Panc1 (cell line): ENCODE results near the gene CHD6. TPM values are rescaled to one million over a fixed set of nuclear protein-coding genes. Genes with fewer than 3 reads are reported as not detected.

Experiments used
- ATAC-seq: fragments of 200-7000 bp; cut with Tn5 transposase; 2 replicates; pipeline ENCODE4 v1.9.1; 2020; ENCODE audit warnings: mild to moderate bottlenecking, moderate library complexity
- BruUV-seq: library from RNA; stranded (reverse); fragments of 400-500 nt; replicated peaks from 2 replicates; lab custom pipeline; 2021; lab: Mats Ljungman, UMichigan
- CTCF ChIA-PET: fragments of 300-600 bp; sonication (Branson Sonifier 250); formaldehyde crosslinking; loops from one replicate; lab custom pipeline; 2022; ENCODE audit warnings: antibody characterized with exemption; lab: Charles Lee
- POLR2A ChIA-PET: fragments of 300-600 bp; sonication (Branson Sonifier 250); formaldehyde crosslinking; loops from one replicate; lab custom pipeline; 2022; ENCODE audit warnings: antibody characterized with exemption; lab: Charles Lee
- DNase-seq: peaks from one replicate; pipeline ENCODE4 v3.0.0-alpha.2; 2010; ENCODE audit warnings: low read depth, low spot score
- H3K27ac ChIP-seq: 2 replicates; pipeline ENCODE4 v1.5.1; 2011; ENCODE audit warnings: mild to moderate bottlenecking, low read length, inconsistent platforms
- H3K27me3 ChIP-seq: fragments of 200-500 bp; sonication (Bioruptor generic); 2 replicates; pipeline ENCODE4 v1.6.0; 2014; ENCODE audit warnings: low read length, inconsistent platforms; ENCODE audit not compliant: control insufficient read depth, insufficient read depth
- H3K36me3 ChIP-seq: fragments of 200-500 bp; sonication (Bioruptor generic); 2 replicates; pipeline ENCODE4 v1.5.1; 2014; ENCODE audit warnings: inconsistent platforms, mild to moderate bottlenecking, low read length, moderate library complexity; ENCODE audit not compliant: control insufficient read depth, insufficient read depth
- H3K4me1 ChIP-seq: 2 replicates; pipeline ENCODE4 v1.5.1; 2011; ENCODE audit warnings: inconsistent platforms, mild to moderate bottlenecking, low read length, moderate library complexity; ENCODE audit not compliant: control insufficient read depth, insufficient read depth
- H3K4me3 ChIP-seq, 2 experiments: 2 replicates each; pipeline ENCODE4 v1.5.1; 2011 to 2012; ENCODE audit warnings: low read depth in 2 of 2, low read length in 2 of 2, mild to moderate bottlenecking in 2 of 2, inconsistent platforms in 1 of 2, moderate library complexity in 1 of 2
- H3K9me3 ChIP-seq: fragments of 200-500 bp; sonication (Bioruptor generic); 2 replicates; pipeline ENCODE4 v1.5.1; 2014; ENCODE audit warnings: low read depth, mild to moderate bottlenecking, inconsistent platforms, low read length, moderate library complexity; ENCODE audit not compliant: control insufficient read depth, insufficient read depth
- POLR2AphosphoS5 ChIP-seq: IDR thresholded peaks from 2 replicates; pipeline ENCODE4 v1.6.1; 2012; ENCODE audit warnings: mild to moderate bottlenecking, low read depth, low read length, moderate library complexity
- SIN3A ChIP-seq: IDR thresholded peaks from 2 replicates; pipeline ENCODE4 v1.6.1; 2012; ENCODE audit warnings: low read depth, mild to moderate bottlenecking, low read length, moderate library complexity, borderline replicate concordance; ENCODE audit not compliant: insufficient read depth
- TCF7L2 ChIP-seq: IDR thresholded peaks from 2 replicates; pipeline ENCODE4 v1.6.1; 2011; ENCODE audit warnings: mild to moderate bottlenecking, low read depth, low read length, inconsistent platforms
- in situ Hi-C: cut with HindIII; loops from 2 replicates; pipeline ENCODE4 v1.10.0; 2016; ENCODE audit warnings: low sequenced_read_pairs, low pct_unique_long_range_greater_than_20kb
- intact Hi-C: fragments of 100-400 bp; cut with micrococcal nuclease; formaldehyde crosslinking; loops from one replicate; pipeline ENCODE4 v1.10.0; 2022; ENCODE audit not compliant: unreplicated experiment
- total RNA-seq: library from RNA; stranded (reverse); gene quantifications from one replicate; pipeline ENCODE4 v1.2.1, GENCODE V29; 2021; ENCODE audit not compliant: unreplicated experiment
- TF ChIP-seq, protein P1 (sequence below), 2 experiments: IDR thresholded peaks; 2 replicates each; pipeline ENCODE4 v1.6.1; 2011 to 2012; ENCODE audit warnings: low read depth in 2 of 2, control low read depth in 1 of 2, low read length in 1 of 2, mild to moderate bottlenecking in 1 of 2, moderate library complexity in 1 of 2; ENCODE audit not compliant: insufficient read depth in 1 of 2
- TF ChIP-seq, protein P2 (sequence below): fragments of 450-650 bp; IDR thresholded peaks from 2 replicates; pipeline ENCODE4 v1.5.1; 2017; ENCODE audit warnings: mild to moderate bottlenecking

CHD6 gene
- total RNA-seq, 1 experiment from 2014 or later: 21.3 TPM

DNA sequence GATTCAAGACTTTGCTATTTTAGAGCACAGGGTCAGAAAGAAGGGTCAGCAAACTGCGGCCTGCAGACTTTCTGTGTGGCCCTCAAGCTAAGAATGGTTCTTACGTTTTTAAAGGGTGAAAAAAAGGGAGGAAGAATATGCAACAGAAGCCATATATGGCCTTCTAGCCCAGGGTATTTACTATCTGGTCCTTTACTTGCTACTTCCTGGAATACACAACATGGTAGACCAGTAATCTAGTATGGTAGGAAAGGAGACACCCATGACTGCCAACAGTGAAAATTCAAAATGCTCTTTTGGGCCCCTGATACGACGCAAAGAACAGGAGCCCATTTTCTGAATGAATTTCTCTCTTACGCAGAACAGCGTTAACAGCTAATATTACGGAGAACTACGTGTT is 191.2 kb downstream of the CHD6 start:
- no peaks in the 10 kb centered on the region for H3K9me3 ChIP-seq
- H3K27me3 ChIP-seq: no peaks in the 10 kb centered on the region
- H3K36me3 ChIP-seq: peaks cover 2% of the 10 kb centered on the region; the same call in 1 of the 2 replicates
- ATAC-seq (no peak), DNase-seq (no peak)
- no peak for TF ChIP-seq SIN3A
- TF ChIP-seq POLR2AphosphoS5: no peak
- TF ChIP-seq, protein P1, sequence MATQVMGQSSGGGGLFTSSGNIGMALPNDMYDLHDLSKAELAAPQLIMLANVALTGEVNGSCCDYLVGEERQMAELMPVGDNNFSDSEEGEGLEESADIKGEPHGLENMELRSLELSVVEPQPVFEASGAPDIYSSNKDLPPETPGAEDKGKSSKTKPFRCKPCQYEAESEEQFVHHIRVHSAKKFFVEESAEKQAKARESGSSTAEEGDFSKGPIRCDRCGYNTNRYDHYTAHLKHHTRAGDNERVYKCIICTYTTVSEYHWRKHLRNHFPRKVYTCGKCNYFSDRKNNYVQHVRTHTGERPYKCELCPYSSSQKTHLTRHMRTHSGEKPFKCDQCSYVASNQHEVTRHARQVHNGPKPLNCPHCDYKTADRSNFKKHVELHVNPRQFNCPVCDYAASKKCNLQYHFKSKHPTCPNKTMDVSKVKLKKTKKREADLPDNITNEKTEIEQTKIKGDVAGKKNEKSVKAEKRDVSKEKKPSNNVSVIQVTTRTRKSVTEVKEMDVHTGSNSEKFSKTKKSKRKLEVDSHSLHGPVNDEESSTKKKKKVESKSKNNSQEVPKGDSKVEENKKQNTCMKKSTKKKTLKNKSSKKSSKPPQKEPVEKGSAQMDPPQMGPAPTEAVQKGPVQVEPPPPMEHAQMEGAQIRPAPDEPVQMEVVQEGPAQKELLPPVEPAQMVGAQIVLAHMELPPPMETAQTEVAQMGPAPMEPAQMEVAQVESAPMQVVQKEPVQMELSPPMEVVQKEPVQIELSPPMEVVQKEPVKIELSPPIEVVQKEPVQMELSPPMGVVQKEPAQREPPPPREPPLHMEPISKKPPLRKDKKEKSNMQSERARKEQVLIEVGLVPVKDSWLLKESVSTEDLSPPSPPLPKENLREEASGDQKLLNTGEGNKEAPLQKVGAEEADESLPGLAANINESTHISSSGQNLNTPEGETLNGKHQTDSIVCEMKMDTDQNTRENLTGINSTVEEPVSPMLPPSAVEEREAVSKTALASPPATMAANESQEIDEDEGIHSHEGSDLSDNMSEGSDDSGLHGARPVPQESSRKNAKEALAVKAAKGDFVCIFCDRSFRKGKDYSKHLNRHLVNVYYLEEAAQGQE (IDR thresholded peaks at IDR 0.05; ENCODE audit: insufficient read depth in 1 of 2, low read depth in 2 of 2, low read length in 1 of 2): no peak
- intact Hi-C loops: no loop called here
- in situ Hi-C loops: no loop called here
- H3K27ac ChIP-seq: no peak overlapping the region
- ChIA-PET CTCF (no interaction called here), POLR2A (no interaction called here)
- no TSS peak for BruUV-seq
- no peaks in the 10 kb centered on the region for H3K4me1 ChIP-seq
- no peak overlapping the region for H3K4me3 ChIP-seq

DNA sequence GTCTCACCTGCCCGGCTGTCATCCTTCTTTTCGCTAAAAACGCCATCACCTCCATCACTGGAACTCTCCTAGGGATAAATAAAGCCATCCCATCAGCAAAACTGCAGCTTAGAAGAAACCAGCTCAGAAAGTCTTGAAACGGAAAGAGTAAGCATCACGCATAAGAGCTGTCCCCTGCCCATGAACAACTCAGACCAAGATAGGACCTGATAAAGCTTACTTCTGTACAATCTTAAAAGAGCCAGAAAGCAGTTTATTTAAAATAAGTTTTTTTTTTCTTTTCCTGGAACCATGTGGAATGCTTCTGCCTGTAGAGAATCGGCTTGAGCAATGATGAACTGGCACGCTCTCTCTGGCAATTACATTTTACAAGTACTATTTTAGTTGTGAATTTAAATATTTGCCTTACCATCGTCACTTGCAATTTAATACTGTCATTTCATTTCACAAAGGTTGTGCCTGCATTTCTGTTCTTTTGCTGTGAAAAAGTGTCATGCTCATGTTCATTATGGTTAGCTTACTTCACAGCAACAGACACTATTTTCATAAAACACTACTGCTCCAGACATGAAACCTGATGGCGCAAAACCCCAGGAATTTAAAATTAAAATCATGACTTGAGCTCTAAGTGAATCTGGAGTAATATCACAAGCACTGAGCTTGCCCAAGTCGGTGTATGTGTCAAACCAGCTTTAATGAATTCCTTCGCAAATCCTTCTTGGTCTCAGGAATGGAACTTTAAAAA is 191.9 kb downstream of the CHD6 start:
- CTCF ChIA-PET: no interaction called here
- H3K27me3 ChIP-seq: no peaks in the 10 kb centered on the region
- no peaks in the 10 kb centered on the region for H3K9me3 ChIP-seq
- H3K4me3 ChIP-seq: no peak overlapping the region
- no peak for TF ChIP-seq POLR2AphosphoS5
- TF ChIP-seq SIN3A: no peak
- TF ChIP-seq, protein P1 (IDR thresholded peaks at IDR 0.05; ENCODE audit: insufficient read depth in 1 of 2, low read depth in 2 of 2, low read length in 1 of 2): no peak
- TF ChIP-seq TCF7L2: no peak
- TF ChIP-seq, protein P2, sequence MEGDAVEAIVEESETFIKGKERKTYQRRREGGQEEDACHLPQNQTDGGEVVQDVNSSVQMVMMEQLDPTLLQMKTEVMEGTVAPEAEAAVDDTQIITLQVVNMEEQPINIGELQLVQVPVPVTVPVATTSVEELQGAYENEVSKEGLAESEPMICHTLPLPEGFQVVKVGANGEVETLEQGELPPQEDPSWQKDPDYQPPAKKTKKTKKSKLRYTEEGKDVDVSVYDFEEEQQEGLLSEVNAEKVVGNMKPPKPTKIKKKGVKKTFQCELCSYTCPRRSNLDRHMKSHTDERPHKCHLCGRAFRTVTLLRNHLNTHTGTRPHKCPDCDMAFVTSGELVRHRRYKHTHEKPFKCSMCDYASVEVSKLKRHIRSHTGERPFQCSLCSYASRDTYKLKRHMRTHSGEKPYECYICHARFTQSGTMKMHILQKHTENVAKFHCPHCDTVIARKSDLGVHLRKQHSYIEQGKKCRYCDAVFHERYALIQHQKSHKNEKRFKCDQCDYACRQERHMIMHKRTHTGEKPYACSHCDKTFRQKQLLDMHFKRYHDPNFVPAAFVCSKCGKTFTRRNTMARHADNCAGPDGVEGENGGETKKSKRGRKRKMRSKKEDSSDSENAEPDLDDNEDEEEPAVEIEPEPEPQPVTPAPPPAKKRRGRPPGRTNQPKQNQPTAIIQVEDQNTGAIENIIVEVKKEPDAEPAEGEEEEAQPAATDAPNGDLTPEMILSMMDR: no peak
- in situ Hi-C loops (no loop called here), intact Hi-C loops (no loop called here)
- peaks cover 2% of the 10 kb centered on the region; the same call in 1 of the 2 replicates for H3K36me3 ChIP-seq
- no peak overlapping the region for H3K27ac ChIP-seq
- DNase-seq (no peak), ATAC-seq (no peak)
- POLR2A ChIA-PET: no interaction called here
- H3K4me1 ChIP-seq: no peaks in the 10 kb centered on the region
- no TSS peak for BruUV-seq
